ENCODE data around the gene PTPRE. TPM values are rescaled to one million over a fixed set of nuclear protein-coding genes. Genes with fewer than 3 reads are reported as not detected.

The PTPRE gene
- total RNA-seq, 6 experiments from 2014 or later: 2.3 to 9.2 (median 2.7) TPM

DNA sequence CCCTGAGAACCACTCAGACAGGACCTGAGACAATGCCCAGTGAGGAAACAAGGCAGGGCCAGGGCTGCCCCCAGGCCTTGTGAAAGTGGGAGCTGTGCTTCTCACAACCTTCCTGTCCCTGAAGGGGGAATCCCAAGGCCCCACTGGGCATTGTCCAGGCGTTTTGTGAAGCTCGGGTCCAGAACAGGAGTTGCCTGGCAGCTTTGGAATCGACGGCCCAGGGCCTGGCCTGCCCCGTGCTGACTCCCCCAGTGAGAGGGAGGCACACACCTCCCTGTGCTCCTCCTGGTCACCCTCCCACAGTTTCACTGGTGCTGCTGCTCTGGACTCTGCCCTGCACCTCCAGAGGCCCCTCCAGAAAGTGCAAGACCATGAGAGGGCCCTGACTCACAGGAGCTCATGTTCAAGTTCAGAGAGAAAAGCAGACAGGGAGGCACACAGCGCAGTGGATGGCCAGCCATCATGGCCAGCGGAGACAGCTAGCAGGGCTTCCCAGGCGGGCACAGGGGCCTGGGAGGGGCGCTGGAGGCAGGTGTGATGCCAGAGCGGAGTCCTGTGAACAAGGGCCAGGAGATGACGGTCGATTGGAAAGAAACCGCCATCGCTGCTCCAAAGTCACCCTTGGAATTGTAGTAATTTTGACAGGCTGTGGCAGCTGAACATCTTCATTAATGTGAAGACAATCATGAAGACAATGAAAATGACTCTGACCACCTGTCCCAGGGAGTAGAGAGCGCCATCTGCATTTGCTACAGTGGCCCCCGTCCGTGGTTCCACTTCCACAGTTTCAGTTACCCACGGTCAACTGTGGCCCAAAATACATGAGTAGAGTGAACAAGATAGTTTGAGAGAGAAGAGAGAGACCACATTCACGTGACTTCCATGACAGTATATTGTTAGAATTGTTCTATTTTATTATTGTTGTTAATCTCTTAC, 115.6 kb downstream of the PTPRE start:
- Histone ChIP-seq H3K4me1 (no peaks in the 10 kb centered on the region), H3K27ac (no peak overlapping the region), H3K4me3 (no peak overlapping the region), H3K36me3 (no peaks in the 10 kb centered on the region), H3K9me3 (no peaks in the 10 kb centered on the region), H3K27me3 (no peaks in the 10 kb centered on the region)
- TF ChIP-seq, protein P1, sequence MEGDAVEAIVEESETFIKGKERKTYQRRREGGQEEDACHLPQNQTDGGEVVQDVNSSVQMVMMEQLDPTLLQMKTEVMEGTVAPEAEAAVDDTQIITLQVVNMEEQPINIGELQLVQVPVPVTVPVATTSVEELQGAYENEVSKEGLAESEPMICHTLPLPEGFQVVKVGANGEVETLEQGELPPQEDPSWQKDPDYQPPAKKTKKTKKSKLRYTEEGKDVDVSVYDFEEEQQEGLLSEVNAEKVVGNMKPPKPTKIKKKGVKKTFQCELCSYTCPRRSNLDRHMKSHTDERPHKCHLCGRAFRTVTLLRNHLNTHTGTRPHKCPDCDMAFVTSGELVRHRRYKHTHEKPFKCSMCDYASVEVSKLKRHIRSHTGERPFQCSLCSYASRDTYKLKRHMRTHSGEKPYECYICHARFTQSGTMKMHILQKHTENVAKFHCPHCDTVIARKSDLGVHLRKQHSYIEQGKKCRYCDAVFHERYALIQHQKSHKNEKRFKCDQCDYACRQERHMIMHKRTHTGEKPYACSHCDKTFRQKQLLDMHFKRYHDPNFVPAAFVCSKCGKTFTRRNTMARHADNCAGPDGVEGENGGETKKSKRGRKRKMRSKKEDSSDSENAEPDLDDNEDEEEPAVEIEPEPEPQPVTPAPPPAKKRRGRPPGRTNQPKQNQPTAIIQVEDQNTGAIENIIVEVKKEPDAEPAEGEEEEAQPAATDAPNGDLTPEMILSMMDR (IDR thresholded peaks at IDR 0.05): no peak
- TF ChIP-seq POLR2A (IDR thresholded peaks at IDR 0.05): no peak
- intact Hi-C loops (cut with DNase I): no loop called here
- no peak for DNase-seq
- WGBS (ENCODE audit: insufficient coverage, low coverage, low lambda C conversion rate, missing lambda C conversion rate): 84% methylated on average over 6 of the region's 19 CpGs
- ATAC-seq: no peak

DNA sequence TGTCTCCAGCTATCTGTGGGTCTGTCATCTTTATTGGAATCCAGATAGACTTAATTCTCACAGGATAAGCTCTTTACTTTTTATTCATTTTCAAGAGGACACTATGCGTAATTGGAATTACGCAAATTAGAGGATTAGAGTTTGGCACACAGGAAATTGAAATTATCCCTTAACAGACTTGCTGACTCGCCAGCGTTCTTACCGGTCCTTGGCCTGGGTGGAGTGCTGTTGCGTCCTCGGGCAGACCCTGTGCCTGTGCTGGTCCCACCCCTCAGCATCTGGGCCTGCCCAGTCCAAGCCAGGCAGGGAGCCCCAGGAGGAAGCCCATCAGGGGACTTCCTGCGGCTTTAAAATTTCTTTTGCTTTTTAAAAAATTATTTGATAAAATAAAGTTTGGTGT, 117.5 kb downstream of the PTPRE start:
- ATAC-seq (no peak), DNase-seq (no peak)
- no peak overlapping the region for H3K27ac ChIP-seq
- no peaks in the 10 kb centered on the region for H3K4me1 ChIP-seq
- no peaks in the 10 kb centered on the region for H3K36me3 ChIP-seq
- no peak overlapping the region for H3K4me3 ChIP-seq
- no peaks in the 10 kb centered on the region for H3K27me3 ChIP-seq
- intact Hi-C loops (cut with DNase I): no loop called here
- WGBS (ENCODE audit: insufficient coverage, low coverage, low lambda C conversion rate, missing lambda C conversion rate): 64% methylated on average over 8 of the region's 8 CpGs
- no peaks in the 10 kb centered on the region for H3K9me3 ChIP-seq
- TF ChIP-seq POLR2A (IDR thresholded peaks at IDR 0.05): no peak
- TF ChIP-seq, protein P1 (IDR thresholded peaks at IDR 0.05): no peak

DNA sequence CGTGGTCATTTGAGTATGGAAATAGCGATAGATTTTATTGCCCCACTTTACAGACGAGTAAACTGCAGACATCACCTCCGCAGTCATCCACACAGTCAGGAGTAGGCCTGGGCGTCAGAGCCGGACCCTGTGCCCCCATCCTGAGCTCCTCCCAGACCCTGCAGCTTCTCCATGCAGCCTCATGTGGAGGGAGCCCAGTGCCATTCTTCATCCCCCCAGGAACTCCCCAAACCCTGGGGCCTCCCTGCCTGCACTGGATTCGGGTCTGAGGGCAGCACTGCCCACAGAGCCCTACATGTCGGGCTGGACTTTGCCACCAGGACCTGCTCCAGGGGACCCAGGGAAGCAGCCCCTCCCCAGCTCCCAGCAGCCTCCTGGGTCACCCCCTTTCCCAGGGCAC, 118.5 kb downstream of the PTPRE start:
- Histone ChIP-seq H3K4me1 (no peaks in the 10 kb centered on the region), H3K4me3 (no peak overlapping the region), H3K9me3 (no peaks in the 10 kb centered on the region), H3K36me3 (no peaks in the 10 kb centered on the region), H3K27me3 (no peaks in the 10 kb centered on the region), H3K27ac (no peak overlapping the region)
- ATAC-seq: no peak
- no CpG with 5 or more reads among the region's 8 CpGs for WGBS (ENCODE audit: insufficient coverage, low coverage, low lambda C conversion rate, missing lambda C conversion rate)
- no peak for TF ChIP-seq POLR2A (IDR thresholded peaks at IDR 0.05)
- TF ChIP-seq, protein P1 (IDR thresholded peaks at IDR 0.05): no peak
- intact Hi-C loops (cut with DNase I): no loop called here
- DNase-seq: no peak

DNA sequence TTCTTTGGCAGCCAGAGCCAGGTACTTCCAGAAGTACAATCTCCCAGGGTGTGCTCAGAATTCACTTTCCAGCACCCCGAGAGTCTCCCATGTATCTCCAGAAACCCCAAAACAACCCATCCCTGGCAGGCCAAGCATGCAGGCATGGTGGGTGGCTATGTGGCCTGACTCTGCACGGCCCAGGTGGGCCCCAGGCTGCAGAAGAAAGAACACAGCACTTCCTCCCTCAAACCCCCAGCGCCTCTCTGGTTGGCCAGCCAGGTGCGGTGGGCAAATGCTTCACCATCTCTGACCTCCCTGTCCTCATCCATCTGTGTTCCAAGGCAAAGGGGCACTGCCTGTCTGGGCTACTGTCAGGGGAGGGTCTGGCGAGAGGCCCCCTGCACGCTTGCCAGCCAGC, 119.0 kb downstream of the PTPRE start:
- intact Hi-C loops (cut with DNase I): no loop called here
- Histone ChIP-seq H3K27me3 (no peaks in the 10 kb centered on the region), H3K9me3 (no peaks in the 10 kb centered on the region), H3K27ac (no peak overlapping the region), H3K36me3 (no peaks in the 10 kb centered on the region), H3K4me1 (no peaks in the 10 kb centered on the region), H3K4me3 (no peak overlapping the region)
- TF ChIP-seq, protein P1 (IDR thresholded peaks at IDR 0.05): no peak
- DNase-seq (no peak), ATAC-seq (no peak)
- 75% methylated on average over 2 of the region's 6 CpGs for WGBS (ENCODE audit: insufficient coverage, low coverage, low lambda C conversion rate, missing lambda C conversion rate)

Data from right lobe of liver (tissue), 6 donors.